ENCODE measurements around the gene CDIP1.

The CDIP1 gene

GRCh38 chr16:4514606-4515005 is 24.0 kb downstream of the CDIP1 start:
- DNase-seq (ENCODE audit: low spot score), result no peak
- no peak for TF ChIP-seq CTCF (IDR thresholded peaks at IDR 0.05; ENCODE audit: extremely low read depth, missing control alignments)

- no peak for DNase-seq (ENCODE audit: low spot score)
- no peak for TF ChIP-seq CTCF (IDR thresholded peaks at IDR 0.05; ENCODE audit: extremely low read depth, missing control alignments)
These were observed 24.7 kb downstream of the CDIP1 start for GRCh38 chr16:4513881-4514280.

GRCh38 chr16:4513086-4513860 is 25.3 kb downstream of the CDIP1 start:
- no peak for DNase-seq (ENCODE audit: low spot score)
- no peak for TF ChIP-seq CTCF (IDR thresholded peaks at IDR 0.05; ENCODE audit: extremely low read depth, missing control alignments)

GRCh38 chr16:4512473-4512872 is 26.1 kb downstream of the CDIP1 start:
- no peak for TF ChIP-seq CTCF (IDR thresholded peaks at IDR 0.05; ENCODE audit: extremely low read depth, missing control alignments)
- DNase-seq (ENCODE audit: low spot score), result no peak

- TF ChIP-seq CTCF (IDR thresholded peaks at IDR 0.05; ENCODE audit: extremely low read depth, missing control alignments), result peak; percentile 8
- no peak for DNase-seq (ENCODE audit: low spot score)
These were observed 27.0 kb downstream of the CDIP1 start for GRCh38 chr16:4511441-4512082.

GRCh38 chr16:4510747-4511426 is 27.7 kb downstream of the CDIP1 start:
- no peak for TF ChIP-seq CTCF (IDR thresholded peaks at IDR 0.05; ENCODE audit: extremely low read depth, missing control alignments)
- no peak for DNase-seq (ENCODE audit: low spot score)

- TF ChIP-seq CTCF (IDR thresholded peaks at IDR 0.05; ENCODE audit: extremely low read depth, missing control alignments), result no peak
- no peak for DNase-seq (ENCODE audit: low spot score)
These were observed 28.4 kb downstream of the CDIP1 start for GRCh38 chr16:4510131-4510530.

All from GM20000 (cell line).